Fibroblast of lung (primary cell): ENCODE measurements around the gene MMS19.

Experiments
- CTCF ChIP-seq, 2 donors: IDR thresholded peaks in 1 of 2; conservative IDR thresholded peaks in 1 of 2; 1 replicate in 1 of 2; 2 replicates in 1 of 2; pipeline ENCODE4 v1.5.1; 2011 to 2012; ENCODE audit warnings: low read length in 2 of 2, control low read depth in 1 of 2, inconsistent platforms in 1 of 2, low read depth in 1 of 2, mild to moderate bottlenecking in 1 of 2
- EZH2 ChIP-seq: IDR thresholded peaks from 2 replicates; pipeline ENCODE4 v1.5.1; 2012; ENCODE audit warnings: low read length, control low read depth, mild to moderate bottlenecking; ENCODE audit errors: missing control alignments

- TF ChIP-seq CTCF (conservative IDR thresholded peaks at IDR 0.05 in 1 of 2, IDR thresholded peaks at IDR 0.05 in 1 of 2; ENCODE audit: low read depth in 1 of 2, low read length in 2 of 2) (no peak), EZH2 (no peak)
These were observed 14.3 kb downstream of the MMS19 start for GRCh38 chr10:97483921-97484320.
